ENCODE data around the gene WWP2. TPM values are rescaled to one million over a fixed set of nuclear protein-coding genes. Genes with fewer than 3 reads are reported as not detected.

The WWP2 gene
- total RNA-seq, 1 experiment from 2014 or later = 22.8 TPM

- no peak overlapping the region for H3K4me3 ChIP-seq (ENCODE audit: low read depth in 2 of 2, low read length in 2 of 2)
- intact Hi-C loops (cut with micrococcal nuclease; ENCODE audit: unreplicated experiment) = no loop called here
- ChIA-PET POLR2A (no interaction called here), CTCF (no interaction called here)
- no peaks in the 10 kb centered on the region for H3K9me3 ChIP-seq (ENCODE audit: control insufficient read depth, insufficient read depth, low read depth, low read length)
- no TSS peak for BruUV-seq (replicated peaks)
- TF ChIP-seq CTCF (IDR thresholded peaks at IDR 0.05) (no peak), REST (IDR thresholded peaks at IDR 0.05; ENCODE audit: insufficient read depth in 1 of 2, low read depth in 2 of 2, low read length in 1 of 2) (no peak), SIN3A (IDR thresholded peaks at IDR 0.05; ENCODE audit: borderline replicate concordance, insufficient read depth, low read depth, low read length) (no peak), POLR2AphosphoS5 (IDR thresholded peaks at IDR 0.05; ENCODE audit: low read depth, low read length) (no peak), TCF7L2 (IDR thresholded peaks at IDR 0.05; ENCODE audit: low read depth, low read length) (no peak)
- no peaks in the 10 kb centered on the region for H3K36me3 ChIP-seq (ENCODE audit: control insufficient read depth, insufficient read depth, low read length)
- DNase-seq (ENCODE audit: low read depth, low spot score) (no peak), ATAC-seq (no peak)
- no peaks in the 10 kb centered on the region for H3K27me3 ChIP-seq (ENCODE audit: control insufficient read depth, insufficient read depth, low read length)
- no peaks in the 10 kb centered on the region for H3K4me1 ChIP-seq (ENCODE audit: control insufficient read depth, insufficient read depth, low read length)
- in situ Hi-C loops (cut with HindIII; ENCODE audit: low pct_unique_long_range_greater_than_20kb, low sequenced_read_pairs) = no loop called here
- H3K27ac ChIP-seq (ENCODE audit: low read length) = no peak overlapping the region
Observed at GRCh38 chr16:69818891-69819545, 56.9 kb downstream of the WWP2 start.

- TF ChIP-seq SIN3A (IDR thresholded peaks at IDR 0.05; ENCODE audit: borderline replicate concordance, insufficient read depth, low read depth, low read length) (no peak), TCF7L2 (IDR thresholded peaks at IDR 0.05; ENCODE audit: low read depth, low read length) (no peak), POLR2AphosphoS5 (IDR thresholded peaks at IDR 0.05; ENCODE audit: low read depth, low read length) (no peak), CTCF (IDR thresholded peaks at IDR 0.05) (no peak), REST (IDR thresholded peaks at IDR 0.05; ENCODE audit: insufficient read depth in 1 of 2, low read depth in 2 of 2, low read length in 1 of 2) (no peak)
- no peak for DNase-seq (ENCODE audit: low read depth, low spot score)
- POLR2A ChIA-PET = no interaction called here
- Histone ChIP-seq H3K27ac (ENCODE audit: low read length) (no peak overlapping the region), H3K4me1 (ENCODE audit: control insufficient read depth, insufficient read depth, low read length) (no peaks in the 10 kb centered on the region), H3K9me3 (ENCODE audit: control insufficient read depth, insufficient read depth, low read depth, low read length) (no peaks in the 10 kb centered on the region), H3K36me3 (ENCODE audit: control insufficient read depth, insufficient read depth, low read length) (no peaks in the 10 kb centered on the region), H3K27me3 (ENCODE audit: control insufficient read depth, insufficient read depth, low read length) (no peaks in the 10 kb centered on the region), H3K4me3 (ENCODE audit: low read depth in 2 of 2, low read length in 2 of 2) (no peak overlapping the region)
- in situ Hi-C loops (cut with HindIII; ENCODE audit: low pct_unique_long_range_greater_than_20kb, low sequenced_read_pairs) = no loop called here
- intact Hi-C loops (cut with micrococcal nuclease; ENCODE audit: unreplicated experiment) = no loop called here
- no peak for ATAC-seq
- CTCF ChIA-PET = no interaction called here
- BruUV-seq (replicated peaks) = no TSS peak
Observed at GRCh38 chr16:69820926-69821541, 58.9 kb downstream of the WWP2 start.
